HL-60 (cell line): ENCODE measurements around the gene SERPINA6.

ENCODE experiments used
- POLR2AphosphoS5 ChIP-seq: IDR thresholded peaks from 2 replicates; pipeline ENCODE4 v1.6.1; 2012; ENCODE audit warnings: low read depth
- SPI1 ChIP-seq: IDR thresholded peaks from 2 replicates; pipeline ENCODE4 v1.6.1; 2012; ENCODE audit warnings: low read depth, mild to moderate bottlenecking, borderline replicate concordance
- TF ChIP-seq, protein P1 (sequence below): IDR thresholded peaks from one replicate; pipeline ENCODE4 v1.5.1; 2011; ENCODE audit warnings: low read length, control low read depth, inconsistent platforms; ENCODE audit not compliant: insufficient read depth
- TF ChIP-seq, protein P2 (sequence below): IDR thresholded peaks from 2 replicates; pipeline ENCODE4 v1.6.1; 2012; ENCODE audit warnings: low read depth; ENCODE audit not compliant: insufficient replicate concordance

GRCh38 chr14:94337274-94337673 is 14.1 kb upstream of the SERPINA6 start:
- TF ChIP-seq, protein P1, sequence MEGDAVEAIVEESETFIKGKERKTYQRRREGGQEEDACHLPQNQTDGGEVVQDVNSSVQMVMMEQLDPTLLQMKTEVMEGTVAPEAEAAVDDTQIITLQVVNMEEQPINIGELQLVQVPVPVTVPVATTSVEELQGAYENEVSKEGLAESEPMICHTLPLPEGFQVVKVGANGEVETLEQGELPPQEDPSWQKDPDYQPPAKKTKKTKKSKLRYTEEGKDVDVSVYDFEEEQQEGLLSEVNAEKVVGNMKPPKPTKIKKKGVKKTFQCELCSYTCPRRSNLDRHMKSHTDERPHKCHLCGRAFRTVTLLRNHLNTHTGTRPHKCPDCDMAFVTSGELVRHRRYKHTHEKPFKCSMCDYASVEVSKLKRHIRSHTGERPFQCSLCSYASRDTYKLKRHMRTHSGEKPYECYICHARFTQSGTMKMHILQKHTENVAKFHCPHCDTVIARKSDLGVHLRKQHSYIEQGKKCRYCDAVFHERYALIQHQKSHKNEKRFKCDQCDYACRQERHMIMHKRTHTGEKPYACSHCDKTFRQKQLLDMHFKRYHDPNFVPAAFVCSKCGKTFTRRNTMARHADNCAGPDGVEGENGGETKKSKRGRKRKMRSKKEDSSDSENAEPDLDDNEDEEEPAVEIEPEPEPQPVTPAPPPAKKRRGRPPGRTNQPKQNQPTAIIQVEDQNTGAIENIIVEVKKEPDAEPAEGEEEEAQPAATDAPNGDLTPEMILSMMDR, result no peak
- TF ChIP-seq SPI1 (no peak), POLR2AphosphoS5 (no peak)
- TF ChIP-seq, protein P2, sequence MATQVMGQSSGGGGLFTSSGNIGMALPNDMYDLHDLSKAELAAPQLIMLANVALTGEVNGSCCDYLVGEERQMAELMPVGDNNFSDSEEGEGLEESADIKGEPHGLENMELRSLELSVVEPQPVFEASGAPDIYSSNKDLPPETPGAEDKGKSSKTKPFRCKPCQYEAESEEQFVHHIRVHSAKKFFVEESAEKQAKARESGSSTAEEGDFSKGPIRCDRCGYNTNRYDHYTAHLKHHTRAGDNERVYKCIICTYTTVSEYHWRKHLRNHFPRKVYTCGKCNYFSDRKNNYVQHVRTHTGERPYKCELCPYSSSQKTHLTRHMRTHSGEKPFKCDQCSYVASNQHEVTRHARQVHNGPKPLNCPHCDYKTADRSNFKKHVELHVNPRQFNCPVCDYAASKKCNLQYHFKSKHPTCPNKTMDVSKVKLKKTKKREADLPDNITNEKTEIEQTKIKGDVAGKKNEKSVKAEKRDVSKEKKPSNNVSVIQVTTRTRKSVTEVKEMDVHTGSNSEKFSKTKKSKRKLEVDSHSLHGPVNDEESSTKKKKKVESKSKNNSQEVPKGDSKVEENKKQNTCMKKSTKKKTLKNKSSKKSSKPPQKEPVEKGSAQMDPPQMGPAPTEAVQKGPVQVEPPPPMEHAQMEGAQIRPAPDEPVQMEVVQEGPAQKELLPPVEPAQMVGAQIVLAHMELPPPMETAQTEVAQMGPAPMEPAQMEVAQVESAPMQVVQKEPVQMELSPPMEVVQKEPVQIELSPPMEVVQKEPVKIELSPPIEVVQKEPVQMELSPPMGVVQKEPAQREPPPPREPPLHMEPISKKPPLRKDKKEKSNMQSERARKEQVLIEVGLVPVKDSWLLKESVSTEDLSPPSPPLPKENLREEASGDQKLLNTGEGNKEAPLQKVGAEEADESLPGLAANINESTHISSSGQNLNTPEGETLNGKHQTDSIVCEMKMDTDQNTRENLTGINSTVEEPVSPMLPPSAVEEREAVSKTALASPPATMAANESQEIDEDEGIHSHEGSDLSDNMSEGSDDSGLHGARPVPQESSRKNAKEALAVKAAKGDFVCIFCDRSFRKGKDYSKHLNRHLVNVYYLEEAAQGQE, result no peak
